K562 (cell line): ENCODE data around the gene YLPM1. TPM values are rescaled to one million over a fixed set of nuclear protein-coding genes. Genes with fewer than 3 reads are reported as not detected.

ENCODE experiments used
- ATAC-seq: fragments of 200-7000 bp; cut with Tn5 transposase; 3 replicates; pipeline ENCODE4 v1.9.1; 2020; ENCODE audit warnings: moderate library complexity
- BruUV-seq: library from RNA; stranded (reverse); fragments of 400-500 nt; replicated peaks from 2 replicates; lab custom pipeline; 2021; lab: Mats Ljungman, UMichigan
- CTCF ChIA-PET: fragments of 300-600 bp; formaldehyde crosslinking; extraction: SDS; loops from one replicate; lab custom pipeline; 2021; ENCODE audit warnings: low intra/inter-chr PET ratio; lab: Yijun Ruan, JAX
- POLR2A ChIA-PET: fragments of 300-600, 350-650 bp; sonication (Branson Sonifier 250); formaldehyde crosslinking; extraction: SDS; loops from one replicate; lab custom pipeline; 2021; ENCODE audit warnings: antibody characterized with exemption, inconsistent platforms; lab: Yijun Ruan, JAX
- DNase-seq, 4 experiments: peaks; one replicate each; pipeline versions ENCODE4 v3.0.0 to v3.0.0-alpha.2; 2011 to 2018; ENCODE audit warnings: low spot score in 3 of 4, mixed read lengths in 3 of 4; ENCODE audit errors: extremely low read depth in 1 of 4
- FAIRE-seq: peaks from 2 replicates; lab custom pipeline; 2011; peaks lifted over from hg19 to GRCh38; lab: Jason Lieb, UNC
- H2AFZ ChIP-seq: 2 replicates; pipeline ENCODE4 v1.6.0; 2011; ENCODE audit warnings: low read depth, low read length, control low read depth, inconsistent platforms
- H3K27ac ChIP-seq: fragments of 200-600 bp; 3 replicates; pipeline ENCODE4 v1.8.0; 2011; ENCODE audit warnings: low read depth, mild to moderate bottlenecking, control low read depth, inconsistent platforms, low read length, moderate library complexity, mixed read lengths; ENCODE audit errors: extremely low read depth
- H3K27me3 ChIP-seq, 2 experiments: fragments of 300-600 bp in 1 of 2; 2 replicates in 1 of 2; 3 replicates in 1 of 2; pipeline versions ENCODE4 v1.6.0 to v1.8.0; 2011; ENCODE audit warnings: inconsistent platforms in 2 of 2, low read length in 2 of 2, mild to moderate bottlenecking in 1 of 2, mixed read lengths in 1 of 2, moderate library complexity in 1 of 2; ENCODE audit not compliant: control insufficient read depth in 2 of 2, insufficient read depth in 2 of 2
- H3K36me3 ChIP-seq: fragments of 300-600 bp; 3 replicates; pipeline ENCODE4 v1.8.0; 2011; ENCODE audit warnings: mild to moderate bottlenecking, low read length, inconsistent platforms; ENCODE audit not compliant: control insufficient read depth, insufficient read depth
- H3K4me1 ChIP-seq, 2 experiments: fragments of 200-600 bp in 1 of 2; replicated peaks in 1 of 2; 2 replicates in 1 of 2; 3 replicates in 1 of 2; pipeline versions ENCODE4 v1.5.1 to v1.8.0; 2011; ENCODE audit warnings: inconsistent platforms in 2 of 2, low read length in 2 of 2, mild to moderate bottlenecking in 1 of 2, mixed read lengths in 1 of 2, moderate library complexity in 1 of 2; ENCODE audit not compliant: control insufficient read depth in 2 of 2, insufficient read depth in 2 of 2
- H3K4me2 ChIP-seq: 2 replicates; pipeline ENCODE4 v1.6.1; 2011; ENCODE audit warnings: low read length, control low read depth, inconsistent platforms, mixed read lengths; ENCODE audit not compliant: insufficient read depth
- H3K4me3 ChIP-seq: fragments of 200-600 bp; sonication (generic), shearing (Covaris generic); 2 replicates; pipeline ENCODE4 v1.5.1; 2016; ENCODE audit warnings: control low read depth, inconsistent platforms
- H3K79me2 ChIP-seq: fragments of 200-600 bp; 3 replicates; pipeline ENCODE4 v1.8.0; 2011; ENCODE audit warnings: low read length, inconsistent platforms; ENCODE audit not compliant: control insufficient read depth, insufficient read depth
- H3K9ac ChIP-seq, 2 experiments: 2 replicates each; pipeline versions ENCODE4 v1.6.0 to v1.6.1; 2011; ENCODE audit warnings: low read depth in 2 of 2, low read length in 2 of 2, control low read depth in 1 of 2, inconsistent platforms in 1 of 2, mild to moderate bottlenecking in 1 of 2, mixed read lengths in 1 of 2; ENCODE audit not compliant: insufficient read depth in 1 of 2
- H3K9me1 ChIP-seq: one replicate; pipeline ENCODE4 v1.6.0; 2011; ENCODE audit warnings: inconsistent platforms, mild to moderate bottlenecking, low read length, moderate library complexity; ENCODE audit not compliant: control insufficient read depth, insufficient read depth
- H3K9me3 ChIP-seq: replicated peaks from 2 replicates; pipeline ENCODE4 v1.5.1; 2011; ENCODE audit warnings: low read depth, low read length, inconsistent platforms; ENCODE audit not compliant: control insufficient read depth, insufficient read depth
- H4K20me1 ChIP-seq: replicated peaks from 2 replicates; pipeline ENCODE4 v1.6.1; 2011; ENCODE audit warnings: low read length, inconsistent platforms, mixed read lengths; ENCODE audit not compliant: control insufficient read depth, insufficient read depth
- ARID3A ChIP-seq: IDR thresholded peaks from 2 replicates; pipeline ENCODE4 v1.6.1; 2012; ENCODE audit warnings: low read depth, low read length, improper control_type of control experiment, borderline replicate concordance
- BACH1 ChIP-seq: fragments of 200-800 bp; sonication (Bioruptor generic); IDR thresholded peaks from 2 replicates; pipeline ENCODE4 v1.6.1; 2016; ENCODE audit warnings: missing genetic modification characterization, missing compliant biosample characterization
- BRF1 ChIP-seq: IDR thresholded peaks from 3 replicates; pipeline ENCODE4 v1.6.1; 2011; ENCODE audit warnings: borderline replicate concordance, mild to moderate bottlenecking; ENCODE audit not compliant: insufficient read length; ENCODE audit errors: extremely low read depth
- DIDO1 ChIP-seq: fragments of 450-650 bp; IDR thresholded peaks from 2 replicates; pipeline ENCODE4 v1.6.1; 2016; ENCODE audit warnings: low read depth, missing biosample characterization, missing genetic modification characterization
- HMG20A ChIP-seq: fragments of 450-650 bp; formaldehyde crosslinking; conservative IDR thresholded peaks from 2 replicates; pipeline ENCODE4 v1.4.0; 2020; ENCODE audit warnings: mild to moderate bottlenecking, mixed read lengths
- RERE ChIP-seq: sonication (generic); formaldehyde crosslinking; IDR thresholded peaks from 2 replicates; pipeline ENCODE4 v1.8.0; 2023; ENCODE audit warnings: missing genetic modification reagents, mild to moderate bottlenecking, borderline replicate concordance
- RHOXF2B ChIP-seq: fragments of 250-450 bp; sonication (Bioruptor Pico); conservative IDR thresholded peaks from 2 replicates; pipeline ENCODE4 v1.5.1; 2021
- TRIM28 ChIP-seq: fragments of 450-650 bp; IDR thresholded peaks from 2 replicates; pipeline ENCODE4 v1.6.1; 2017
- ZBTB7A ChIP-seq: IDR thresholded peaks from 2 replicates; pipeline ENCODE4 v1.6.1; 2011; ENCODE audit warnings: low read depth, mild to moderate bottlenecking, low read length, moderate library complexity, borderline replicate concordance; ENCODE audit not compliant: control insufficient read depth
- ZKSCAN8 ChIP-seq: fragments of 200-800 bp; sonication (Bioruptor generic); IDR thresholded peaks from 2 replicates; pipeline ENCODE4 v1.6.1; 2016; ENCODE audit warnings: missing genetic modification characterization, missing compliant biosample characterization
- ZNF280B ChIP-seq: fragments of 250-450 bp; sonication (Bioruptor Pico); IDR thresholded peaks from 2 replicates; pipeline ENCODE4 v1.5.1; 2021; ENCODE audit warnings: mild to moderate bottlenecking
- ZNF354B ChIP-seq: fragments of 250-450 bp; sonication (Bioruptor Pico); IDR thresholded peaks from 2 replicates; pipeline ENCODE4 v1.4.0; 2020
- WGBS: fragments of 100-300 bp; shearing (Covaris generic); methylation state at CpG from one replicate; pipeline ENCODE4 v1.1.6; 2016; ENCODE audit warnings: low coverage, mixed read lengths; ENCODE audit not compliant: insufficient coverage; ENCODE audit errors: missing lambda C conversion rate; 5-methylcytosine and 5-hydroxymethylcytosine counted together
- in situ Hi-C: fragments of 300-500 bp; cut with MboI; formaldehyde crosslinking; loops from 4 replicates; pipeline ENCODE4 v1.15.0; 2018; ENCODE audit warnings: inconsistent platforms, mixed read lengths
- intact Hi-C: fragments of 100-400 bp; cut with micrococcal nuclease; formaldehyde crosslinking; loops from 2 replicates; pipeline ENCODE4 v1.14.2; 2022
- polyA plus RNA-seq, 8 experiments: library from polyadenylated mRNA; depleted of rRNA in 4 of 8; stranded (reverse) in 5 of 8; unstranded in 3 of 8; fragments of >200 nt; fragmentation: Nextera tagmentation in 2 of 8; fragmentation: Illumina TruSeq in 1 of 8; extraction: Ambion mirVana in 2 of 8; extraction: Trizol in 1 of 8; gene quantifications; 2 replicates each; pipeline versions ENCODE4 v1.2.1 to v1.2.3, GENCODE V29; 2011 to 2014; ENCODE audit warnings: inconsistent platforms in 1 of 8, missing spikeins in 1 of 8
- total RNA-seq, 7 experiments: library from RNA; depleted of rRNA in 6 of 7; stranded (reverse); fragments of >200 nt in 6 of 7; fragmentation: Illumina TruSeq in 2 of 7; extraction: Trizol in 2 of 7; gene quantifications; 2 replicates each; pipeline versions ENCODE4 v1.2.1 to v1.2.3, GENCODE V29; 2011 to 2021; ENCODE audit warnings: low replicate concordance in 1 of 7

Gene YLPM1
- total and polyA plus RNA-seq, 9 of the 15 experiments (the other 6 are each of a cell fraction or from before 2014, with no cell fraction given) = 7.2 to 32.7 (median 14.6) TPM

- no TSS peak for BruUV-seq
- Histone ChIP-seq H3K4me2 (no peak overlapping the region), H3K27ac (no peak overlapping the region), H3K9me1 (no peaks in the 10 kb centered on the region), H3K4me3 (no peak overlapping the region), H3K4me1 (peaks cover 0 to 4% of the 10 kb centered on the region in 2 experiments; a peak in 2 of 5 replicates), H4K20me1 (no peaks in the 10 kb centered on the region), H2AFZ (no peak overlapping the region), H3K9me3 (no peaks in the 10 kb centered on the region), H3K79me2 (no peaks in the 10 kb centered on the region), H3K27me3 (no peaks in the 10 kb centered on the region)
- in situ Hi-C loops = no loop called here
- CTCF ChIA-PET = no interaction called here
- 15% methylated on average over 4 of the region's 4 CpGs for WGBS
- no peak for ATAC-seq
- TF ChIP-seq DIDO1 (tag) (no peak), TRIM28 (no peak), ARID3A (no peak), RERE (CRISPR knock-in tag) (no peak), BACH1 (no peak), RHOXF2B (CRISPR knock-in tag) (no peak), ZNF280B (no peak), HMG20A (no peak), ZKSCAN8 (CRISPR knock-in tag) (no peak), ZNF354B (no peak), ZBTB7A (no peak), BRF1 (no peak)
- TF ChIP-seq, all 486 proteins: peak for 0
- no peak overlapping the region for H3K9ac ChIP-seq
- no peak for FAIRE-seq
- intact Hi-C loops = no loop called here
- POLR2A ChIA-PET = interaction anchor here (0.6 to 1.3 kb wide), 3 partner anchors 9 to 19 kb away, joined by 3 to 5 read pairs (median 4); no protein-coding TSS in a partner anchor
- DNase-seq = no peak
- no peaks in the 10 kb centered on the region for H3K36me3 ChIP-seq
These were observed 108.7 kb downstream of the YLPM1 start for GRCh38 chr14:74871819-74872218.
